NCI-H510A treated with DMSO at 0.1 percent for 48 hours (cell line): ENCODE data around the gene PLA2G4B.

Experiments used
- DNase-seq: peaks from one replicate; lab custom pipeline; 2025; lab: John Stamatoyannopoulos, UW

Gene PLA2G4B

GRCh38 chr15:41869770-41870688, 31.4 kb downstream of the PLA2G4B start:
- DNase-seq: no peak

DNA sequence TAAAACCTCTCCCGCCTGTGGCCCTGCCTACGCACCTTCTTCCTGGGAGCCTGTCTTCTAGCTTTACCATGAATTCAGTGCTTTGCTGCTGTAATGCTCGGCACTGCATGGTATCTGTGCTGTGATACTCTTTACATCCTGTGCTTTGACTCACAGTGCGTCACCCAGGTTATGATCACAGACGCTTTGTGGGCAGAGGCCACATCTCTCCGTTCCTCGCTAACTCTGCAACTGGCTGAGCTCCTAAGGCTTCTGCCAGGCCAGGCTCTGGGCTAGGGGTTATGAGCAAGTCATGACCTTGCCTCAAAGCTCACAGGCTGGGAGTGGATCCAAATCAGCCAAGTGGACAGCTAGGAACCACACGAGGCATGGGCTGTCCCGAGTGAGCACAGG, 32.0 kb downstream of the PLA2G4B start:
- no peak for DNase-seq

- DNase-seq: no peak
These were observed 32.7 kb downstream of the PLA2G4B start for GRCh38 chr15:41871175-41871905.

DNA sequence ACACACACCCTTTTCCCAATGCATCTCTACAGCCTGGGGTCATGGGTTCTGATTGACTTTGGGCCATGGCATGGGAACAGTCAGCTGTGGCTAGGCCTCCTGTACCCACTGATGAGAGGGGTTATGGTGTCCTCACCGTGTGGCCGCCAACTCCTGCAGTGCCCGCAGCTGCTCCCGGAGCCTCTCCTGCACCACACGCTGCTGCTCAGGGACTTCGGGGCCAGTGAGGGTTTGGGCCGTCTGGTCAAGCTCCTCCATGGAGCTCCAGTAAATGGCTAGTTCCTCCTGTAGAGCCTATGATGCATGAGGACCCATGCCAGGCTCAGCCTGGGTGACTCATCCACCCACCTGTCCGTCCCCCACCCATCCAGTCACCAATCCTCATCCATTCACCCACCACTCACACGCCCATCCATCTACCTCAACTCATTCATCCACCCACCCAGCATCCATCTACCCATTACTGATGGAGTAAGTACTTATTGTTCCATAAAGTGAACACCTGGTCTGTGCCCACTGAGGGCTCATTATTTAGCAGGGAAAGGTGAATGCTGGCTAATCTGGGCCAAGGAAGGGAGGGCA, 33.6 kb downstream of the PLA2G4B start:
- no peak for DNase-seq

- peak; percentile 60 for DNase-seq
These were observed 35.1 kb downstream of the PLA2G4B start for GRCh38 chr15:41873711-41874110.

DNA sequence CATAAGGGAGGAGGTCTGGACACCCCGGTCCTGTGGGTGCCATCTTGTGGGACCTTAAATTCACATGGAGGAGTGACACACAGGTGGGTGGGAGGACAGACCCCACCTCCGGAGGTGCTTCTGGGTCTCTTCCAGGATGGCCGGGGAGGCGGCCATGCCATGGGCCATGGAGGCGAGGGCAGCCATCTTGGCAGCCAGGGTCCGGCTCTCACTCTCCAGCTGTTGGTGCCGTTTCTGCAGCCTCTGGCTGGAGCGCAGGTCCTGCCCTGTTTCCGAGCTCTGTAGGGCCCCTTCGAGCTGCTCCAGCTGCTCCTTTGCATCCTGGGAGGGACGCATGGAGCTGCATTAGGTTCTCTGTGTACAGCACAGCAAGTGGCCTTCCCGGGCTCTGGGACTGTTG, 36.1 kb downstream of the PLA2G4B start:
- no peak for DNase-seq

- no peak for DNase-seq
These were observed 37.4 kb downstream of the PLA2G4B start for GRCh38 chr15:41876007-41876406.

DNA sequence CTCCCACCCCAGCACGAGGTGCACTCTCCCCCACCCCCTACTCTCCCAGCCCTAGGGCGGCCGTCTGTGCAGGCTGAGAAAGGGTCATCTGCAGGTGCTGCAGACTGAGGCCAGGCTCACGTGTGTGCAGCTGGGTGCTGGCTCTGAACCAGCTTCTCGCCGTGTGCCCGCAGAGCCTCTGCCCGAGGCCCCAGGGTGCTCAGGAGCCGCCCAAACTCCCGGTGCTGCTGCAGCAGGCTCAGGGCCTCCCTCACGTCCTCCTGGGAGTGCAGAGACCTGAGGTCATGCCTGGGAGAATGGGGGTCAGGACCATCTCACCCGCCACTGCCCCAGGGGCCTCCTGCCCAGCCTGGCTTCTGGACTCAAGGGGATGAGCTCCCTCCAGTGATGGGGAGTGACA, 38.0 kb downstream of the PLA2G4B start:
- no peak for DNase-seq

GRCh38 chr15:41877631-41878354, 39.1 kb downstream of the PLA2G4B start:
- DNase-seq: peak; percentile 35

GRCh38 chr15:41878355-41878699, 39.7 kb downstream of the PLA2G4B start:
- peak; percentile 13 for DNase-seq

DNA sequence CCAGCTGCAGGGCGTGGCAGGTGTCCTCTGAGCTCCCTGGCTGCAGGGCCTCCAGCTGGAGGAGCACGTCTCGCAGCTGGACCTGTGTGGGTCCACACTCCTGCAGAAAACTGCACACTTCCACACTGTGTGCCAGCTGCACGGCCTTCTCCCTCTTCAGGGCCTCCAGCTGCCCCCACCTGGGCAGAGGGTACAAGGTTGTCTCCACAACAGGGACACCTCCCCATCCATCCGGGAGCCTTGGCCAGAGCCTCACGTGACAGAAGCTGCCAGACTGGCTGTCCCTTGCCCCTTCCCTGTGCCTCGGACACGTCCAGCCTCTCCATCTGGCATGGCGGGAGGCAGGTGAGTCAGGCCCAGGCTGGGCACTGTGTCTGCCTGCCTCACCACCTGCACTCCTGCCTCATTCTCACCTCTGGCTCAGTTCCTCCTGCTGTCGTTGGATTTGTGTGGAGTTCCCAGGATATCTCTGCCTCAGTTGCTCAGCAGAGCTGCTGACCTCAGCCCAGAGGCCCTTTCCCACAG, 40.7 kb downstream of the PLA2G4B start:
- DNase-seq: no peak

DNA sequence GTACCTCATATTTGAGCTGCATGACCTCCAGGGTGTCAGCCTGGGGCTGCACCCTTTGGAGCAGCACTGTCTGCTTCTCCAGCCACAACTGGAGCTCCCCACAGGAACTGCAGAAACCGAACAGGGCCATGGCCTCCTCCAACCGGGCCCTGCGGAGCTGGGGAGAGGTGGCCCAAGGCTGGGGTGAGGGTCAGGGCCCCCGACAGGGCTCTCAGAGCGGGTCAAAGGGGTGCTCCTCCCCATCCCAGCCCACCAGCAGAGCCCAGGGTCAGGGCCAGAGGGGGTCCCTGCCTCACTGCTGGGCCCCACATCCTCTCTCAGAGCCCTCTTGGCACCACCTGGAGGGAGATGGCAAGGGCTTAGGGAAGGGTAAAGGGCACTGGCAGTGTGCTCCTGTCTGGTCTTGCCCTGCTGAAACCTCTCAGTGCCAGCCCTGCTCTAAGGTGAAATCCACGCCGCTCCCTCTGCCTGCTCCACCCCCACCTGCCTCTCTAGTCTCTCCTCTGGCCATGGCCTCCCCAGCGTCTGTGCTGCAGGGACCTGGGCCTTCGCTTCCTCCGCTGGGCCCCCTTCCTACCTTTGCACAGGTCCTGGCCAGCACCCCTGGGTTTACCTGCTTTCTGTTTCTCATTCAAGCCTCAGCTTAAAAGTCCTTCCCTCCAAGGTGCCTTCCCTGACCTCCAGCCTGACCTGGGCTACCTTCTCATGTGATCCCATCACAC, 41.7 kb downstream of the PLA2G4B start:
- DNase-seq: no peak

DNA sequence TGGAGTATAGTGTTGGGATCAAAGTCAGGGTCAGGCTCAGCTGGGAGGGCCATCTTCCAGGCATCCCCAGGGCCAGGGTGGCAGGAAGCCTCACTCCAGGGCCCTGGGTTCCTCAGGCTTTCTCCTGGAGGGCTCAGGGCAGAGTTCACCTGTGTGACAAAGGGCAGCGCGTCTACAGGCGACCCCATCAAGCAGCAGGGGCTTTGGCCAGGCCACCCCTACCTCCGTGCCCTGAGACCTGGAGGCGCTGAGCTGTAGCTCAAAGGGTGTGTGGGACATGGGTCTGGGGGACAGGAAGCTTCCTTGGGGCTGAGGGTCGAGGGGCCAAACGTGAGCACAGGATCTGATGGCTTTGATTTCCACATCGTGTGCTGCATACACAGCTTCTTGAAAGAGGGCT, 42.4 kb downstream of the PLA2G4B start:
- no peak for DNase-seq

GRCh38 chr15:41881550-41881919, 42.9 kb downstream of the PLA2G4B start:
- DNase-seq: no peak

- no peak for DNase-seq
These were observed 43.5 kb downstream of the PLA2G4B start for GRCh38 chr15:41881920-41882688.

DNA sequence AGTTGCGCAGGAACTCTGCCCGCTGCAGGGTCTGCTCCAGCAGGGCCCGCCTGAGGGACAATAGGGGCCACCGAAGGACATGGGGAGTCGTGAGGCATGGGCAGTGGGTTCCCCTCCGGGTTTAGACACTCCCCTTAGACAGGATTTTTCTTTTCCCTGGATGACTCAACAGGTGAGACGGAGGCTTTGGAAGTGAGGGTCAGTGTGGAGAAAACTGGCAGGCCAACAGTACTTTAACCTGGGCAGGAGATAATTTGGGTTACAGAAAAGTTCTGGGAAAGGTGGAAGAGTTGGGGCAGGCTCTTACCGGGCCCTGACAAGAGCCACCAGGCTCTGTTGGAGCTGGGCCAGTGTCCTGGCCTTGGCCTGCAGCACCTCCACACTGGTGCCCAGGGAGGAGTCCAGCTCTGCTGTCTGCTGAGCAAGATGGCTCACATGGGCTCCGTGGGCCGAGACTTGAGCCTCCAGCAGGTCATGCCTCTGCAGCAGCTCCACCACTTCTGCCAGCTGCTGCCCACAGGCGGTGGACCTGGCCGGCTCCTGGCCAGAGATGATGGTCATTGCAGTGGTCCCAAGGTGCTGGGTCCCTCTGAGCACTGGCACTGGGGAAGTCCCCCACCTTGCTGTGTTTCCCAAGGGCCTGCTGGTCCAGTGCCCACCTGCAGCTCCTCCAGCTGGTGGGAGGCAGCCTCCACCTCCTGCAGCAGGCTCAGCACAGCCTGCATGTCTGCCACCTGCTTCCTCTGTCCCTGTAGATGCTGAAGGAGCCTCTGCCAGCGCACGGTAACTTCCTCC, 44.2 kb downstream of the PLA2G4B start:
- DNase-seq: peak; percentile 10

DNA sequence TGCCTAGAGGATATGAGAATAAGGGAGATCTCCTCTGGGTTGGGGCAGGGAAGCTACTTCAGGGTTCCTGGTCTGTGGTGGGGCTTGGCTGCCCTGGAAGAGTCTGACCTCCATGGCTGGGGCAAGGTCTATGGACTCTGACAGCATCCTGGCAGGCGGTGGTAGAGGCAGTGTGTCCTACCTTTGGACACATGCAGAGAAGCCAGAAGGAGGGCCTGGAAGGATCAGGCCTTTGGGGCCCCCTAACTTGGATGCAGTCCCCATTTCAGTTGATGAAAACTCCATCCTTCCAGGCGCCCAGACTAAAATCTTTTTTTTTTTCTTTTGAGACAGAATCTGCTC, 44.8 kb downstream of the PLA2G4B start:
- DNase-seq: no peak

- no peak for DNase-seq
These were observed 45.8 kb downstream of the PLA2G4B start for GRCh38 chr15:41884458-41884857.

- DNase-seq: no peak
These were observed 46.7 kb downstream of the PLA2G4B start for GRCh38 chr15:41885321-41885720.

GRCh38 chr15:41885841-41886240, 47.2 kb downstream of the PLA2G4B start:
- DNase-seq: no peak
